KOPT-K1 (cell line): ENCODE results near the gene FOXK2.

Source experiments
- H3K27ac ChIP-seq: fragments of 200-600 bp; sonication (generic); 2 replicates; pipeline ENCODE4 v1.5.1; 2016; ENCODE audit warnings: antibody characterized with exemption, mild to moderate bottlenecking, low read depth, low read length; ENCODE audit not compliant: poor library complexity, severe bottlenecking
- H3K36me3 ChIP-seq: fragments of 200-600 bp; sonication (generic); 2 replicates; pipeline ENCODE4 v1.5.1; 2017; ENCODE audit warnings: antibody characterized with exemption, mild to moderate bottlenecking, low read length, moderate library complexity; ENCODE audit not compliant: insufficient read depth
- H3K9me3 ChIP-seq: fragments of 200-600 bp; sonication (generic); 2 replicates; pipeline ENCODE4 v1.5.1; 2017; ENCODE audit warnings: antibody characterized with exemption, low read length, mild to moderate bottlenecking; ENCODE audit not compliant: insufficient read depth, poor library complexity, severe bottlenecking

The FOXK2 gene

GRCh38 chr17:82631544-82631943 is 112.0 kb downstream of the FOXK2 start:
- peaks cover 87% of the 10 kb centered on the region for H3K36me3 ChIP-seq

GRCh38 chr17:82632451-82632850 is 112.9 kb downstream of the FOXK2 start:
- Histone ChIP-seq H3K27ac (no peak overlapping the region), H3K36me3 (peaks cover 87% of the 10 kb centered on the region), H3K9me3 (no peaks in the 10 kb centered on the region)

More at GRCh38 chr17:82631544-82631943, 112.0 kb downstream of the FOXK2 start:
- H3K9me3 ChIP-seq, result no peaks in the 10 kb centered on the region
- no peak overlapping the region for H3K27ac ChIP-seq

- Histone ChIP-seq H3K27ac (no peak overlapping the region), H3K36me3 (peaks cover 82% of the 10 kb centered on the region), H3K9me3 (no peaks in the 10 kb centered on the region)
Observed at GRCh38 chr17:82633343-82633742, 113.8 kb downstream of the FOXK2 start.

GRCh38 chr17:82636626-82637598 is 117.4 kb downstream of the FOXK2 start:
- Histone ChIP-seq H3K9me3 (no peaks in the 10 kb centered on the region), H3K27ac (no peak overlapping the region), H3K36me3 (peaks cover 90% of the 10 kb centered on the region)

GRCh38 chr17:82638183-82638773 is 118.7 kb downstream of the FOXK2 start:
- Histone ChIP-seq H3K27ac (no peak overlapping the region), H3K9me3 (no peaks in the 10 kb centered on the region), H3K36me3 (peaks cover 90% of the 10 kb centered on the region)

GRCh38 chr17:82639628-82640027 is 120.1 kb downstream of the FOXK2 start:
- Histone ChIP-seq H3K9me3 (no peaks in the 10 kb centered on the region), H3K27ac (no peak overlapping the region), H3K36me3 (peaks cover 90% of the 10 kb centered on the region)

DNA sequence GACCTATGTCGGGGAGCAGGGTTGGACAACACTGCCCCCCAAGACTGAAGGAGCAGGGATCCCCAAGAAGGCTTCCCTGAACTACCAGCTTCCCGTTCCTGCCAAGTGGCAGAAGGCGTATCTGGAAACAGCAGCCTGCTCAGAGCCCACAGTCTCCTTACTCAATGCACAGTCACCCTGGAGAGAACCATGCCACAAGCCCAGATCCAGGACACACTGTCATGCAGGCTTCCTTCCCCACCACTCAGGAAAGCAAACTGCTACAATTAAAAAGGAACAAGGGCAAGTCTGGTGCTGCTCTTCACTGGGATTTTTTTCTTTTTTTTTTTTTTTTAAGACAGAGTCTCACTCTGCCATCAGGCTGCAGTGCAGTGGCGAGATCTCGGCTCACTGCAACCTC is 120.5 kb downstream of the FOXK2 start:
- Histone ChIP-seq H3K9me3 (no peaks in the 10 kb centered on the region), H3K27ac (no peak overlapping the region), H3K36me3 (peaks cover 89% of the 10 kb centered on the region)

GRCh38 chr17:82642022-82642421 is 122.5 kb downstream of the FOXK2 start:
- H3K36me3 ChIP-seq, result peaks cover 71% of the 10 kb centered on the region

DNA sequence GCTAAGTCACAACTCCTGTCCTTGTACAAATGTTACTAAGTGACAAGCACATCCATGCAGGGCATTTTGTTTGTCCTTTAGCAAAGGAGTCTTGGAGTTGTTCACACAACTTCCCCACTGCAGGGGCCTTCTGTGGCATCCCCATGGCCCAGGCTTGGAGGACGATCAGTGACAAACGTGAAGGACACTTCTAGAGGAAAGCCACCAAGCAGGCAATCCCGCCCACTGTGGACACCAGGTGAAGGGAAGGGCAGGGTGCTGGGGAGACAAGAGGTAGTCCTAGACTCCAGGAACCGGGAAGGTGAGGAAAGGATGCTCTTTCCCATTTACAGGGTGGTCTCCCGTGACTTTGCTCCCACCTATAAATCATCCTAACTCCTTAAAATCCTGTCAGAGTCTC is 124.6 kb downstream of the FOXK2 start:
- peaks cover 57% of the 10 kb centered on the region for H3K36me3 ChIP-seq
- no peaks in the 10 kb centered on the region for H3K9me3 ChIP-seq
- no peak overlapping the region for H3K27ac ChIP-seq

More at GRCh38 chr17:82642022-82642421, 122.5 kb downstream of the FOXK2 start:
- Histone ChIP-seq H3K9me3 (no peaks in the 10 kb centered on the region), H3K27ac (no peak overlapping the region)

DNA sequence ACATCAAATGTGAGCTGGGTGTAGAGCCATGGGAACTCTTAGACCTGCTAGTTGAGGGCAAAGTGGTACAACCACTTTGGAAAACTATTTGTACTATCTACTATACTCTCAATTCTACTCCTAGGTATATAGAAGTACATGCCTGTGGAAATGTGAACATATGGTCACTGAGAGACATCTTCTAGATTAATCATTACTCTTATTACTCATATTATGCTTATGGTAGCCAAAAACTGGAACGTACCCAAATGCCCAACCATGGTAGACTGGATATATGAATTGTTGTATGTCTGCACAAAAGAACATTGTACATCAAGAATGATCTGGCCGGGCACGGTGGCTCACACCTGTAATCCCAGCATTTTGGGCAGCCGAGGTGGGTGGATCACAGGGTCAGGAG is 126.0 kb downstream of the FOXK2 start:
- no peak overlapping the region for H3K27ac ChIP-seq
- no peaks in the 10 kb centered on the region for H3K9me3 ChIP-seq
- peaks cover 43% of the 10 kb centered on the region for H3K36me3 ChIP-seq

DNA sequence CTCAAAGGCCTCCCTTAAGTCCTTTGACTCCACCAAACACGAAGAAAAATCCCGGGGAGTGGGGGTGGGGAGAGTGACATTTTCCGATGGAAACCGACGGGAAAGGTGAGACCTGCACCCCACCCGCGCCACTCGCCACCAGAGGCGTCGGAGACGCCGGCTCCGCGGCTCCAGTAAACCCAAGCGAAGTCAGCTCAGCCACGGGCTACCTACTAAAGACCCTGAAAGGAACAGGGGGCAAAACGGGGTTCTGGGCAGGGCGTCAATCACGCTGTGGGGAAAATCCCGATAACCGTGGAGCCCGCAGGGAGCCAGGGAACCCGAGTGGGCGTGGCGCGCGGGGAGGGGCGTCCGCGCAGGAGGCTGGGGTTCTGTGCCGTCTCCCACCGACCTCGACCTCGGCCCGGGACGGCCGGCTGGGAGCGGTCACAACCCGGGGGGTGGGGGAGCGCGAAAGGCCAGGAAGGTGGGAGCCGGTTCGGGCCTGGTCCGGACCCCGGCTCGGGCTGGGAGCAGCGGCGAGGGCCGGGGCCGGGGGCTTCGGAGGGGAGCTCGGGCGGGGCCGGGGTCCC is 128.1 kb downstream of the FOXK2 start:
- peaks cover 22% of the 10 kb centered on the region for H3K36me3 ChIP-seq
- H3K9me3 ChIP-seq, result no peaks in the 10 kb centered on the region
- H3K27ac ChIP-seq, result peak overlapping the region; percentile 65

DNA sequence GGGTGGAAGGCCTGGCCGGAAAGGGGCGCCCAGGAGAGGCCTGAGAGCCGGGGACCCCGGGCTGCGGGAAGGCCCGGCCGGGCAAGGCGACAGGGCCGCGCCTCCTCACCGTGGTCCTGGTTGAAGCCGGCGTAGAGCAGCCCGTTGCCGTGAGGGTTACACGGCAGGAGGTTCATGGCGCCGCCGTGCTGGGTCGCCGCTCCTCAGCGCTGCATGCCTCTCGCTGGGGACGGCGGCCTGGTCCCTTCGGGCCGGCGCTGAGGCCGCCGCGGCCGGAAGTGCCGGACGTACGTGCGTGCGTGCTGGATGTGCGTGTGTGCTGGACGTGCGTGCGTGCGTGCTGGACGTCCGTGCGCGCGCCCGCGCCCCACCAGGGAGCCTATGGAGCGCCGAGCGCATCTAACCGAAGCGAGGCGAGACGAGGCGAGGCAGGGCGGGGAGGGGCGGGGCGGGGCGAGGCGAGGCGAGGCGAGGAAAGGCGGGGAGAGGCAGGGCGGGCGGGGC is 128.7 kb downstream of the FOXK2 start, which contains the start of gene WDR45B:
WDR45B (minus strand) TSS at position 280 of the 504 bp plus-strand sequence; CDS start at position 176, 104 bp downstream.
- Histone ChIP-seq H3K27ac (peak within 1 kb of the TSS; percentile 65), H3K36me3 (peaks cover 16% of the 10 kb centered on the region), H3K9me3 (no peaks in the 10 kb centered on the region)

GRCh38 chr17:82648742-82649331 is 129.3 kb downstream of the FOXK2 start:
- Histone ChIP-seq H3K36me3 (peaks cover 10% of the 10 kb centered on the region), H3K9me3 (no peaks in the 10 kb centered on the region), H3K27ac (no peak overlapping the region)

DNA sequence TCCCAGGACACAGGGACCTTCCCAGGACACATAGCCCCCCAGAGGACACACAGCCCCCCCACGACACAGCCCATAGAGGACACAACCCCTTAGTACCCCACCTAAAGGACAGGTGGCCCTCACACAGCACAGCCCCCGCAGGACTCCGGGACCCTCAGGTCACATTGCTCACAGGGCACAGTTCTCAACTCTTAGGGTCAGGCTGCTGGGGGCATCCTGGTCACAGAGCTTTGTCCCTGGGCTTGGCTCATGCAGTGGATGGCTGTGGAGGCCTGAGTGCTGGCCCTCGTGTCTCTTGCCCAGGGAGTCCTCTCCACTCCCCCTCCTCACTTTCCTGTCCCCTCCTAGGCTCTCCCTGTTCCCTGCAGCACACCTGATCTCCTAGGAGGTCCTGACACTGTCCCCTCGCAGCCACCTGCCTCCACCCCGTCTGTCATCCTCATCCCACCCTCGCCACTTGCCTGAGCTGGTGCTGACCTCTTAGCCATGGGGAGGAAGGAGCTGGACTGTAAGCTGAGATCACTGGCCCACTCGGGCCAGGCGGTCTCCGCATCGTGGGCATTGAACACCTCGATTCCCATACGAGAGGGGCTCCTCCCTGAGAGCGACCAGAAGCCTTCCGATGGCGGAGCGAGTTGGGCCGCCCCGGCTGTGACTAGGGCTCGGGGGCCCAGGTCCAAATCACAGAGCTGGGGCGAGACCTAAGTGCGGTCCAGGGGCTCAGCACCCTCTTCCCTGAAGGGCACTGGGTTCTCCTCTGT is 130.1 kb downstream of the FOXK2 start:
- Histone ChIP-seq H3K36me3 (peaks cover 2% of the 10 kb centered on the region; the same call in 1 of the 2 replicates), H3K27ac (no peak overlapping the region), H3K9me3 (no peaks in the 10 kb centered on the region)
